GM18873 (cell line): ENCODE data around the gene ASAP2.

Source experiments
- ATAC-seq: cut with Tn5 transposase; IDR thresholded peaks from one replicate; pipeline ENCODE4 v1.9.1; 2021; ENCODE audit warnings: mild to moderate bottlenecking, moderate library complexity, moderate number of reproducible peaks; ENCODE audit not compliant: unreplicated experiment, low FRiP score

The ASAP2 gene

DNA sequence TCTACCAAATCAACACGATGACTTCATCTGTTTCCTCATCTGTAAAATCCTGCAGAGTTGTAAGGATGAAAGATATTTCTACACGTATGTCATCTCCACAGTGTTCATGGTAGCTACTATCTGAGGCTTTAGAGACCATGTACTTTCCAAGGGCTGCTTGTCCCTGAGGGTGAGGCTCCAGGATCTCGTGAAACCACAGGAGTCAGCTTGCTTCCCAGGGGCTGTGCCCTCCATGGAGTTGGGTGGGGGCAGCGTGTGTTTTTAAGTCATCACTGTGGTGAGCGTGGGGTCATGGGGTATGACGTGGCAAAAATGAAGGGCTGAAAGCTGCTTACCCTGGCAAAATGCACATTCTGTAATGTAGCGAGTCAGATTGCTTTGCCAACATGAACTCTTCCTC lies 81.6 kb downstream of the ASAP2 start:
- no peak for ATAC-seq

- no peak for ATAC-seq
Observed at GRCh38 chr2:9288681-9289338, 82.2 kb downstream of the ASAP2 start.

GRCh38 chr2:9291331-9291730 lies 84.7 kb downstream of the ASAP2 start:
- ATAC-seq: no peak

- ATAC-seq: no peak
Observed at GRCh38 chr2:9291866-9292265, 85.3 kb downstream of the ASAP2 start.

GRCh38 chr2:9292426-9292825 lies 85.8 kb downstream of the ASAP2 start:
- ATAC-seq: no peak

DNA sequence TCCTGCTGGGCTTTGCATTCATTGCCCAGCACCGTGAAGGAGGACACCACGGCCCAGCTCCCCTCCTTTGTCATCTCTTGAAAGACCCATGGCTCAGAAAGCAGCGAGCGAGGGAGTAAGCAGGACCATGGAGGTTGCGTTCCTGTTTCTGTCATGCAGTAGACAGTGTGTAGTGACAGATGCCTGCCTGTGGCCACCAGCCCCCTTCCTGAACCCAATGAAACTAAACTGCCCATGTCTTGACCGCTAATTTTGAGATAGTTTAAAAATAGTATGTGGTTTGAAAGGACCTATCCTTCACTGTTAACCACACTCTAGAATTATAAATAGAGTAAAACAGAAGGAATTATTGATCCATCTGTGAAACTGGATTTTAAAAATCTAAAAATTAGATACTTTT lies 88.2 kb downstream of the ASAP2 start:
- ATAC-seq: no peak

GRCh38 chr2:9296559-9296958 lies 89.9 kb downstream of the ASAP2 start:
- ATAC-seq: no peak

DNA sequence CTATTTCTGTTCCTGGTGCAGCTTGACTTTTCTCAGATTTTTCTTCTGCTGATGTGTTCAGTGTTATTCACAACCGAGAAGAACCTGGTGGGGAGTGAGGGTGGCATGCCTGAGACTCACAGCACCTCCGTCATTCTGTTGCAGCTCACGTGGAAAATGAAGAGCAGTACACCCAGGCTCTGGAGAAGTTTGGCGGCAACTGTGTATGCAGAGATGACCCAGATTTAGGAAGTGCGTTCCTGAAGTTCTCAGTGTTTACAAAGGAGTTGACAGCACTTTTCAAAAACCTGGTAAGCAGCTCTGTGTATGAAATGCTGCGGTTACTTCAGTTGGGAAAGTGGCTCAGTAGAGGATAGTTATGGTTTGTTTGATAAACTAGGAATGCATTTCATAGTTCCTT lies 90.5 kb downstream of the ASAP2 start:
- ATAC-seq: no peak

- no peak for ATAC-seq
Observed at GRCh38 chr2:9297807-9298206, 91.2 kb downstream of the ASAP2 start.

GRCh38 chr2:9298583-9298982 lies 92.0 kb downstream of the ASAP2 start:
- ATAC-seq: no peak

DNA sequence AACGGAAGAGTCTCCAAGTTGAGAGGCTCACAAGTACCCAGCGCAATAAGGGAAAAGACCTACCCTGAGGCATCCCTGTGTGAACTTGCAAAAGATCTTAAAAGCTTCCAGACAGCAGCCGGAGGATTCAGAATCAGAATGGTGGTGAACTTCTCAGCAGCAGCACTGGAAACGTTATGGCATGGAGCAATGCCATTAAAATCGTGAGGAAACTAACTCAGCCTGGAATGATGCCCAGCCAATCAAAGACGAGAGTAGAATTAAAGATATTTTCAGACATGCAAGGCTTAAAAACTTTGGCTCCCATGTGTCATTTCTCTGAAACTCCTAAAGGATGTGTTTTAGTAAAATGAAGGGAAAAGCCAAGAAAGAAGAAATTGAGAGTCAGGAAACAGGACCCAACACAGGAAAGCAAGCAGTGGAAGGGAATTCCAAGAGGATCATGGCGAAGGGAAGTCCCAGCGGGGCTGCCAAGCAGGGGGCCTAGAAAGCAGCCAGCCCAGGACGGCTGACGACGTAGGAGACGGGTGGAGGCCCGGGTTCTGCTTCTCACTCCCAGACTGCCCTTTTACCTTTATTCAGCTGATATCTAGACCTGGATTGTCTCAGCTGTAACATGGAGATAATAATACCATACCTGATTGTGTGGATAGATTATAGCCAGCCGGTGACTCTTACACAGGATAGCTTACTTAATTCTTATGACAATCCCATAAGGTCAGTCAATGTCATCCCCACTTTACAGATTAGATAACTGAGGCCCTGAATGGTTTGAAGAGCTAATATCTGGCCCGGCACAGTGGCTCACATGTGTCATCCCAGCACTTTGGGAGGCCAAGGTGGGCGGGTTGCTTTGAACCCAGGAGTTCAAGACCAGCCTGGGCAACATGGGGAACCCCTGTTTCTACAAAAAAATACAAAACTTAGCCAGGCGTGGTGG lies 92.8 kb downstream of the ASAP2 start:
- ATAC-seq: no peak

- no peak for ATAC-seq
Observed at GRCh38 chr2:9300214-9300613, 93.6 kb downstream of the ASAP2 start.

GRCh38 chr2:9300829-9301453 lies 94.3 kb downstream of the ASAP2 start:
- ATAC-seq: no peak

DNA sequence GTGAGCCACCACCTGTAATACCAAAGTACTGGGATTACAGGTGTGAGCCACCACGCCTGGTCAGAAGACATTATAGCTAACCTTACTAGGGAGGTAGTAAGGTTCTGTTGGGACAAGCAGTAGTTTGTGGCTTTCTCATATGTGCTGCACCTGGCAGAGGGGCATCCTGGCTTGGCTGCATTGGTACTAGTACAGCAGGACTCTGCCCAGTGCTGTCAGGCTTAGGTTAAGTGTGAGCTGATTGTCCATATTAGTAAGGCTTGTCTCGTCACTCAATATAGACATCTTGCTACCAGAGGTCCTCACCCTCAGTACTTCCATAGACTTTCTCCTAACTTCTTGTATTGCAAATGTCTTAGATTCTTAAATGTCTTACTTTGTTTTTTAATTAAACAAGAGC lies 96.1 kb downstream of the ASAP2 start:
- ATAC-seq: no peak

GRCh38 chr2:9303528-9304225 lies 97.1 kb downstream of the ASAP2 start:
- no peak for ATAC-seq

DNA sequence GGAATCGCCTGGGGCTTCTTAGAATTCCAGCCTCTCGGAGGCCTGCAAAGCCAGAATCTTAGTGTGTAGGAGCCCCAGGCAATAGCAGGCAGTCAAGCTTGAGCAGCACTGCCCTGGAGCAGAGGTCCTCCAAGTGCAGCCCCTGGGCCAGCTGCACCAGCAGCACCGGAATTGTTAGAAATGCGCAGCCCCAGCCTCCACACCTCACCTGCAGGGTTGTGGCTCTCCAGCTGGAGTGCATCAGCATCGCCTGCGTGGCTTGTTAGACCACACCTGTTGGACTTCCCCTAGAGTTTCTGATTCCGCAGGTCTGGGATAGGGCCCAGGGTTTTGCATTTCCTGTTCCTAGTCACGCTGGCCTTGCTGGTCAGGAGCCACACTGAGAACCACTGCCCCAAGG lies 100.3 kb downstream of the ASAP2 start:
- ATAC-seq: no peak

- ATAC-seq: no peak
Observed at GRCh38 chr2:9307535-9307934, 100.9 kb downstream of the ASAP2 start.

- ATAC-seq: no peak
Observed at GRCh38 chr2:9308186-9308955, 101.8 kb downstream of the ASAP2 start.

GRCh38 chr2:9309147-9309546 lies 102.5 kb downstream of the ASAP2 start:
- ATAC-seq: no peak

GRCh38 chr2:9310377-9310776 lies 103.8 kb downstream of the ASAP2 start:
- ATAC-seq: no peak
